KMS-11 (cell line): ENCODE results near the gene SCARF2.

ENCODE experiments used
- H2AFZ ChIP-seq: fragments of 200-600 bp; sonication (generic); 2 replicates; pipeline ENCODE4 v1.6.1; 2016; ENCODE audit warnings: antibody characterized with exemption, mixed run types, low read depth
- H3K27ac ChIP-seq: fragments of 200-600 bp; sonication (generic); 2 replicates; pipeline ENCODE4 v1.6.1; 2016; ENCODE audit warnings: mild to moderate bottlenecking, mixed run types
- H3K27me3 ChIP-seq: fragments of 200-600 bp; sonication (generic); 2 replicates; pipeline ENCODE4 v1.6.1; 2017; ENCODE audit warnings: mild to moderate bottlenecking, low read depth, mixed run types, moderate library complexity; ENCODE audit not compliant: insufficient read depth
- H3K36me3 ChIP-seq: fragments of 200-600 bp; sonication (generic); 2 replicates; pipeline ENCODE4 v1.6.1; 2017; ENCODE audit warnings: mild to moderate bottlenecking, mixed run types; ENCODE audit not compliant: insufficient read depth
- H3K4me1 ChIP-seq: fragments of 200-600 bp; sonication (generic); 2 replicates; pipeline ENCODE4 v1.6.1; 2016; ENCODE audit warnings: mild to moderate bottlenecking, low read depth, mixed run types; ENCODE audit not compliant: poor library complexity, severe bottlenecking
- H3K4me2 ChIP-seq: fragments of 200-600 bp; sonication (generic); 2 replicates; pipeline ENCODE4 v1.7.0; 2016; ENCODE audit warnings: mild to moderate bottlenecking, mixed run types
- H3K4me3 ChIP-seq: fragments of 200-600 bp; sonication (generic); IDR thresholded peaks from 2 replicates; pipeline ENCODE4 v1.6.1; 2017; ENCODE audit warnings: low read depth, low read length, mixed read lengths; ENCODE audit not compliant: insufficient read depth
- H3K79me2 ChIP-seq: fragments of 200-600 bp; sonication (generic); 2 replicates; pipeline ENCODE4 v1.6.1; 2016; ENCODE audit warnings: low read depth, mixed run types; ENCODE audit not compliant: insufficient read depth
- H3K9ac ChIP-seq: fragments of 200-600 bp; sonication (generic); 2 replicates; pipeline ENCODE4 v1.6.1; 2016; ENCODE audit warnings: mild to moderate bottlenecking, mixed run types
- H4K20me1 ChIP-seq: fragments of 200-600 bp; sonication (generic); 2 replicates; pipeline ENCODE4 v1.6.1; 2016; ENCODE audit warnings: mild to moderate bottlenecking, mixed run types; ENCODE audit not compliant: insufficient read depth
- TF ChIP-seq, protein P1 (sequence below): fragments of 200-600 bp; sonication (generic); conservative IDR thresholded peaks from 2 replicates; pipeline ENCODE4 v1.6.1; 2017; ENCODE audit warnings: low read depth, mild to moderate bottlenecking, antibody characterized with exemption, low read length, moderate library complexity, mixed read lengths

SCARF2 gene

DNA sequence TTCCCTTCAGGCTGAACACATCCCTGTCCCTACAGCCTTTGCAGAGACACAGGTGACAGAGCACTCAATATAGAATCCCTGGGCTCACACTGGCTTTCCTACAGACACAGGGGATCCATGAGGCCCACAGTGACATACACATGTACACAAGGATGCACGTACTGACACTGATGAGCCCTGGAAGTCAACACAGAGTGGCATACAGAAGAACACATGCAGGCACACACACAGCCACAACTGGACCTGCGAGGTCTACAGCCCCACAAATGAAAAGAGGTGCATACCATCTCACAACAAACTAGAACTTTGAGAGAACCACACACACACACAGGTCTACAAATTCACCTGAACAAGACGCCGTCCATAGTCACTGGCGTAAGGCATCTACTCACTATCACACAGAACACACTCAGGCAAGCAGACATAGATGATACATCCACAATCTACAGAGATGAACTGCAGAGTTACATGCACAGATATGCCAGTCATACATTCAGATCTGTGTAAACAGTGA, 47.2 kb downstream of the SCARF2 start:
- Histone ChIP-seq H3K4me2 (no peak overlapping the region), H4K20me1 (no peaks in the 10 kb centered on the region), H2AFZ (no peak overlapping the region), H3K4me1 (peaks cover 11% of the 10 kb centered on the region), H3K27me3 (no peaks in the 10 kb centered on the region), H3K27ac (no peak overlapping the region), H3K79me2 (no peaks in the 10 kb centered on the region), H3K4me3 (no peak overlapping the region), H3K9ac (no peak overlapping the region), H3K36me3 (no peaks in the 10 kb centered on the region)
- TF ChIP-seq, protein P1, sequence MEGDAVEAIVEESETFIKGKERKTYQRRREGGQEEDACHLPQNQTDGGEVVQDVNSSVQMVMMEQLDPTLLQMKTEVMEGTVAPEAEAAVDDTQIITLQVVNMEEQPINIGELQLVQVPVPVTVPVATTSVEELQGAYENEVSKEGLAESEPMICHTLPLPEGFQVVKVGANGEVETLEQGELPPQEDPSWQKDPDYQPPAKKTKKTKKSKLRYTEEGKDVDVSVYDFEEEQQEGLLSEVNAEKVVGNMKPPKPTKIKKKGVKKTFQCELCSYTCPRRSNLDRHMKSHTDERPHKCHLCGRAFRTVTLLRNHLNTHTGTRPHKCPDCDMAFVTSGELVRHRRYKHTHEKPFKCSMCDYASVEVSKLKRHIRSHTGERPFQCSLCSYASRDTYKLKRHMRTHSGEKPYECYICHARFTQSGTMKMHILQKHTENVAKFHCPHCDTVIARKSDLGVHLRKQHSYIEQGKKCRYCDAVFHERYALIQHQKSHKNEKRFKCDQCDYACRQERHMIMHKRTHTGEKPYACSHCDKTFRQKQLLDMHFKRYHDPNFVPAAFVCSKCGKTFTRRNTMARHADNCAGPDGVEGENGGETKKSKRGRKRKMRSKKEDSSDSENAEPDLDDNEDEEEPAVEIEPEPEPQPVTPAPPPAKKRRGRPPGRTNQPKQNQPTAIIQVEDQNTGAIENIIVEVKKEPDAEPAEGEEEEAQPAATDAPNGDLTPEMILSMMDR, result no peak

DNA sequence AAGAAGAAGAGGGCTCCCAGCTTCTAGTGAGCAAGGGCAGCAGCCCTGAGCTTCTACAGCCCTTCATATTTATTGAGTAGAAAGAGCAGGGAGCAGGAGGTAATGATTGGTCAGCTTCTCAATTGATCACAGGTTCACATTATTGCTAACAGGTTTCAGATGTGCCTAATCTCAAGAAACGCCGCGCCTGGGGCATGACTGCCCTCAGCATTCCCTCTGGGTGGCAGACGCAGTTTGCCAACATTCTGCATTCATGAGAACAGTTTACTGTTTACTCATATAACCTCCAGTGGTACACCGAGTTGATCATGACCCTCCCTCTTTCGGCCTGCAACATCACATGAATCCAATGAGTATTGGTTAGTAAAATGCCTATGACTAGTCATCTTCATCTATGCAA, 48.3 kb downstream of the SCARF2 start:
- H3K27me3 ChIP-seq, result no peaks in the 10 kb centered on the region
- H3K4me2 ChIP-seq, result no peak overlapping the region
- peaks cover 11% of the 10 kb centered on the region for H3K4me1 ChIP-seq
- no peak overlapping the region for H3K27ac ChIP-seq
- H3K9ac ChIP-seq, result no peak overlapping the region
- no peaks in the 10 kb centered on the region for H3K36me3 ChIP-seq
- H3K4me3 ChIP-seq, result no peak overlapping the region
- no peaks in the 10 kb centered on the region for H3K79me2 ChIP-seq
- TF ChIP-seq, protein P1, result no peak
- no peaks in the 10 kb centered on the region for H4K20me1 ChIP-seq
- H2AFZ ChIP-seq, result no peak overlapping the region

DNA sequence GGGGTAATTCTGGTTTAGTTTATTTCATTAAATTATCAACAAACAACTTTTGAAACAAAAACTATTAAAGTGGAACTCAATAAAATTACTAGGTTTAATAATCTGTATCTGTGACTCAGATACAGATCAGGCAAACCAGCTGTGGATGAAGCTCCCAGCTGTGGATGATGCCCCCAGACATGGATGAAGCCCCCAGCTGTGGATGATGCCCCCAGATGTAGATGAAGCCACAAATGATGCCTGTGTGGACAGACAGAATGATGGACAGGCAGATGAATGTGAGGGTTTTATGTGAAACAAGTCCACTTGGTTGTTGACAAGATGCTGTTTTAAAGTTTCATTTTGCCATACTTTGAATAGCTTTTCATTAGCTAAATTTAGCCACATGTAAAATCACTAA, 49.4 kb downstream of the SCARF2 start:
- Histone ChIP-seq H2AFZ (no peak overlapping the region), H3K27me3 (no peaks in the 10 kb centered on the region), H3K9ac (no peak overlapping the region), H3K27ac (no peak overlapping the region), H3K79me2 (no peaks in the 10 kb centered on the region), H3K4me2 (no peak overlapping the region), H3K4me1 (peaks cover 7% of the 10 kb centered on the region), H4K20me1 (no peaks in the 10 kb centered on the region), H3K36me3 (no peaks in the 10 kb centered on the region), H3K4me3 (no peak overlapping the region)
- TF ChIP-seq, protein P1, result no peak

DNA sequence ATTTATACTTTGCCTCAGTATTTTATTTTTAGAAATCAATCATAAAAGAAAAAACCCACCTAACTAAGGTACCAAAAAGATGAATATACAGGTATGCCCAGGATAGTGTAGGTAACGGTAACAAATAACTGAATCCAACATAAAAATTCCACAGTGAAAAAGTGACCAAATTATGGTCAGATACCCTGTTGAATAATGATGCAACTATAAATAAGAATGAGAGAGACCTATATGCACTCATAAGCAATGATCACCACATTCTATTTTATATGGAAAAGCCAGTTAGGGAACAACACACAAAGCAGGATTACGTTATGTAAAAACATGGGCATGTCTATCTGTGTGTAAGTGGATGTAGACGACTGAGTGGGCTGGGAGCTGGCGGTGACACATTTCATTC, 50.7 kb downstream of the SCARF2 start:
- peaks cover 7% of the 10 kb centered on the region for H3K4me1 ChIP-seq
- H3K9ac ChIP-seq, result no peak overlapping the region
- no peaks in the 10 kb centered on the region for H4K20me1 ChIP-seq
- TF ChIP-seq, protein P1, result no peak
- H2AFZ ChIP-seq, result no peak overlapping the region
- H3K27ac ChIP-seq, result no peak overlapping the region
- no peak overlapping the region for H3K4me3 ChIP-seq
- H3K4me2 ChIP-seq, result no peak overlapping the region
- H3K36me3 ChIP-seq, result no peaks in the 10 kb centered on the region
- H3K27me3 ChIP-seq, result no peaks in the 10 kb centered on the region
- no peaks in the 10 kb centered on the region for H3K79me2 ChIP-seq
